KG1 (cell line): ENCODE measurements around the gene SIRT3.
"Not testable (repeated sequence)": the region's sequence is repeated elsewhere in the genome, so short reads cannot be mapped to it uniquely, and the experiment has no call there.

Experiments
- DNase-seq: peaks from one replicate; lab custom pipeline; 2025; lab: John Stamatoyannopoulos, UW

The SIRT3 gene

DNA sequence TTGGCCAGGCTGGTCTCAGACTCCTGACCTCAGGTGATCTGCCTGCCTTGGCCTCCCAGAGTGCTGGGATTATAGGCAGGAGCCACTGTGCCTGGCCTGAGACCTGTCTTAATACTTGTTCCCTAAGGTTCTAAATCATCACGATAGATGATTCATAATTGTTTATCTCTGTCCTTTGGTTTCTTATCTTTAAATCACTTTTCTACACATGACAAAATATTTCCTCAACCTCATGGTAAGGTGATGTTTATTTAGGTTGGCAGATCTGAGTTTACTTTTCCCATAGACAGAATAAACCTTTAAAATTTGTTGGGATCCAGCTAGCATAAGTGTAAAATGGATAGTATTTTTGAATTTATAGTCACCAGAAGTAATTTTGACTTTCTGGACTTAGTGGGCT lies 4.2 kb upstream of the SIRT3 start:
- DNase-seq: no peak

DNA sequence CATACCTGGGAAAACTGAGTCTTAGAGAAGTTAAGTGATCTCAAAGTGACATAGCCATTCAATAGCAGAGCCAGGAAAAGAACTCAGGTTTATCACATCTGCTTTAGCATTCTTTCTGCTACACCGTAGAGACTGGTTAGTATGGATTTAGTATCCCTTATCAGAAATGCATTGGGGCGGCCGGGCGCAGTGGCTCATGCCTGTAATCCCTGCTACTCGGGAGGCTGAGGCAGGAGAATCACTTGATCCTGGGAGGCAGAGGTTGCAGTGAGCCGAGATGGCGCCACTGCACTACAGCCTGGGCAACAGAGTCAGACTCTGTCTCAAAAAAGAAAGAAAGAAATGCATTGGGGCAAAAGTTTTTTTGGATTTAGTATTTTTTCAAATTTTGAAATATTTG lies 2.2 kb upstream of the SIRT3 start:
- not testable (repeated sequence) for DNase-seq

GRCh38 chr11:236774-237767 lies 929 bp upstream of the SIRT3 start, which contains the start of gene PSMD13:
TSS of gene PSMD13 (plus strand) at chr11:236976. CDS start at chr11:237050, 74 bp downstream.
- peak; percentile 73 for DNase-seq

DNA sequence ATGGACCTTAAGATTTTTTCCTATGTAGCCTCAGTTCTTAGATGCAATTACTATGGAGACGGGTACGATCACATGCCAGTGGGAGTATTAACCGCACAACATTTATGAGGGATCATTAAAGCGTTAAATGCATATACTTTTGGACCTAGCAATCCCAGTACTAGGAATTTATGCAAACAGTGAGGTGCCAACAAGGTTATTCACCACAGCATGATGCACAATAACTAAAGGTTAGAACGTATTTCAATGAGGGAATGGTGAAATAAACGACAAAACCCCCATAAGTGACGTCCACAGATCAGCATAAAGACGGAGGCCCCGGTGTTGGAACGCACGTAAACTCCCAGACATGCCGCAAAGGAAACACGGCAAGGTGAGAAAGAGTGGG lies 539 bp downstream of the SIRT3 start:
- no peak for DNase-seq

DNA sequence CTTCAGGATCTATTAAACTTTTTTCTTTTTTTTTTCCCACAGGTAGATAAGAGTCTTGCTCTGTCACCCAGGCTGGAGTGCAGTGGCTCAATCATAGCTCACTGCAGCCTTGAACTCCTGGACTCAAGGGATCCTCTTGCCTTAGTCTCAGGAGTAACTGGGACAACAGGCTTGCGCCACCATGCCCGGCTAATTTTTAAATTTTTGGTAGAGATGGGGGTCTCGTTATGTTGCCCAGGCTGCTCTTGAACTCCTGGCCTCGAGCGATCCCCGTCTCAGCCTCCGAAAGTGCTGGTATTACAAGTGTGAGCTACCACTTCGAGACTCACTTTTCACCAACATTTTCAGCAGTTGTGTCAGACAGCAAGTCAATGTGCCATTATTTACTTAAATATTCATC lies 962 bp downstream of the SIRT3 start:
- no peak for DNase-seq

- no peak for DNase-seq
These were observed 3.2 kb downstream of the SIRT3 start for GRCh38 chr11:232783-233565.

- no peak for DNase-seq
These were observed 5.7 kb downstream of the SIRT3 start for GRCh38 chr11:230431-230830.

DNA sequence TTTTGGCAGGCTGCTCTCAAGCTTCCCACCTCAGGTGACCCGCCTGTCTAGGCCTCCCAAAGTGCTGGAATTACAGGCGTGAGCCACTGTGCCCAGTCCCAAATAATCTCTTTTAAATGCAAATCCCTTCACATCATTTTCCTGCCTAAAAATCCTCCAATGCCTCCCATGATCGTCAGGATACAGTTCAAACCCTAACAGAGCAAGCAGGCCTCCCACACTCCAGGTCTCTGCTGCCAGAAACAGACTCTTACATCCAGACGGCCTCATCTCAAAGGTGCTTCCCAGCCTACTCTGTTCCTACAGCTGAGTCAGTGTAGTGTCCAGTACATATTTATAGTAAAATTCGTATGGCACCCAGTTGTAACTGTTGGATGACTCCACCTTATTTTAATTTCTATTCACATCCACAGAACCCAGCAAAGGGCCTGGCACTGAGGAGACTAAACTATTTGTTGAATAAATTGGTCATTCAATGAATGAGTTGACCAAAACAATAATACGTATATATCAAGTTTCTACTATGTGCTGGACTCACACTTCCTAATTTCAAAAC lies 8.2 kb downstream of the SIRT3 start:
- no peak for DNase-seq

DNA sequence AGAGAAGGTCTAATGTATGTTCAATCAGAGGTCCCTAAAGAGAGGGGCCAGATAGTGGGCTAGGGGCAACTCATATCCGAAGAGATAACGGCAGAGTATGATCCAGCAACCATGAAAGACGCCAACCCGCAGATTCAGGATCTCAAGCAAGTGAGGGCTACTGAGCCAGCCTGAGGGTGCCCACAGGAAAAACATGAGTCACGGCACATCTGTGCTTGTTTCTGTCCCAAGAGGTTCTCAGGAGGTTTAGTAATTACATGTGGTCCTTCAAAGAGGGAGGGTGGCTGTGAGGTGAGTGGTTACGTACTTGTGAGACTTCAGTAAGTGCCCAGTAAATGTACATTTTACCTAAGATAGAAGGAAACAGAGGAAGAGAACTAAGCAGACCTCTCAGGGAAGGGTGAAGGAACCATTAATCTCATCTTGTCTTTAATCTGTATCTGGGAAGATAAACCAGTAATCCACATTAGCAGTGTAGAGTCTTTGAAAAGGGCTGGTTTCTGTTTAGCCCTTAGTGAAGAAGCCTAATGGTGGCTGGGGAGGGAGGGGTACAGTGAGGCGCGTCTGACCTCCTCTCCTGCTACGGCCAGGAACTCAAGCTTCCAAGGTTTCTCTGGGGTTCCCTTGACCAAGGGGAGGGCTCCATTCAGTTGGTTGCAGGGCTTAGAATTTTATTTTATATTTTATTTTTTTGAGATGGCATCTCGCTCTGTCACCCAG lies 10.2 kb downstream of the SIRT3 start:
- no peak for DNase-seq

DNA sequence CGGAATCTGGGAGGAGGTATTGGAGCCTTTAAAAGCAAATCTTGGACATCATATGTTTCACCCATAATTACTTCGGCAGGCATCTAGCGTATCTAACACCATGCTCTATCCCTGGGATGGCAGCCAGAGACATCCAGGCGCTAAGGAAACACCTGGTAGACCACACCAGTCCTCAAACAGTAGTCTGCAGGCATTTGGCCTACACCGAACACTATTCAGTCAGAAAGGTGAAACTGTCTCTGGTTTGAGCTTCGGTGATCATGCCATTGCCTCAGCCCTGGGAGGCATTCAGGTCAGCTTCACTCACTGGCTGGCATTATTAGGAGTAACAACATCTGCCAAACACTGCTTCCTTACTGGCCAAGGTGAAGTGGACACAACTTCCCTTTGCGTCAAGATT lies 11.7 kb downstream of the SIRT3 start:
- no peak for DNase-seq

GRCh38 chr11:223884-224283 lies 12.3 kb downstream of the SIRT3 start:
- no peak for DNase-seq

DNA sequence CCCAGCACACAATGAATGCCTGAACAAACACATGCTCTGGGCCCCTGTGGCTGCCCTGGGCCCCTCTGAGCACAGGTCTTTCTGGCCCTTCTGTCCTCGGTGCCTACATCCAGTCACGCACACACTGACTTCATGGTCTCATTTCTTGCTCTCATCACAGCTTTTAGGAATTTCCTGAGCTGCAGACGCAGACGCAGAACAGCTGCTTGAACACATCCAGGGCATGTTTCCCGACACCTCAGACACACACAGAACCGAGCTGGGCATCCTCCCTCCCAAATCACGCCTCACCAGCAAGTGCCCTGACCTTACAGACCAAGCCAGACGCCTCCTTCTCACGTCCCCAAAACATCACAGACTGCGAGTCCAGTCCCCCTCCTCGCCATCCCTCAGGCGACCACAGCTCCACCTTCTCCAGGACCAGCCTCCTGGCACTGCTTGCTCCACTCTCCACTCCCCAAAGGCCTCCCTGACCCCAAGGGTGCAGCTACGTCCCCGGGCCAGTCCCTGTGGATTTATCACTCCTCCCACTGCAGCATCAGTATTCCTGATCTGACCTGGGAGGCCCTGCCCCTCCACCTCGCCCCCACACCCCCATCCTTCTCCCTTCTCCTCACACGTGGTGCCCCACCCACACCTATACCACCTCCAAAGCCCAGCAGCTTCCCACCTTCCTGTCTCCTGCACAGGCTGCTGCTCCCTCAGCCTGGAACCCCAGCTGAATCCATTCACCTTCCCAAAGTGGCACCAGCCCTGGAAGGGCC lies 12.9 kb downstream of the SIRT3 start:
- no peak for DNase-seq

DNA sequence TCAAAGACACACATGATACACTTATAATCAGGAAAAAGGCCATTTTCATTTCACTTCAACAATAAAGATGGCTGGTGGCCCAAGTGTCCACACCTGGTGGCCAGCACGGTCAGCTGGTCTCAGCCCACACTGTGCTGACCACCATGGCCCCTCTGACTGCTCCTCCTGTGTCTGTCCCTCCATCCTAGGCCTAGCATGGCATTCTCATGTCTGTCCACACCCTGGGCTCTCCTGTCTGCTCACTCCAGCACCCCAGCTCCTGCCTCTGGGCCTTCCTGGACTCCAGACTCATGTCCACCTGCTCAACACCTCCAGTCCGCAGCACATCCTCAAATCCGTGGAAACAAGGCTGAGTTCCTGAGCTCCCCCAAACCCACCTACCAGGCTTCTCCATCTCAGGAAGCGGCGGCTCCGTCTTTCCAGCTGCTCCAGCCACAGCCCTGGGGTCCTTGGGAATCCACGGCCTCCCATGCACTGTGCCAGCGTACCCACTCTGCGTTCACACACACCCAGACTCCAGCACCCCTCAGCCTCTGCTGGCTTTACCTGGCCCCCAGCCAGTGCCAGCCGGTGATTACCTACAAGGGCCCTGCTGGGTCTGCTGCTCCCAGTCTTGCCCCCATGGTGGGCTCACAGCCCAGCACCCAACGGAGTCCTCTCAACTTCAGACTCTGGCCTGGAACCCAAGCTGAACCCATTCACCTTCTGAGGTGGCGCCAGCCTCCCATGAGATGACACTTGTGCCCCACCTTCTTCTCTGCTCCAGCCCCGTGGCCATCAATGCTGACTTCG lies 13.9 kb downstream of the SIRT3 start:
- DNase-seq: no peak

DNA sequence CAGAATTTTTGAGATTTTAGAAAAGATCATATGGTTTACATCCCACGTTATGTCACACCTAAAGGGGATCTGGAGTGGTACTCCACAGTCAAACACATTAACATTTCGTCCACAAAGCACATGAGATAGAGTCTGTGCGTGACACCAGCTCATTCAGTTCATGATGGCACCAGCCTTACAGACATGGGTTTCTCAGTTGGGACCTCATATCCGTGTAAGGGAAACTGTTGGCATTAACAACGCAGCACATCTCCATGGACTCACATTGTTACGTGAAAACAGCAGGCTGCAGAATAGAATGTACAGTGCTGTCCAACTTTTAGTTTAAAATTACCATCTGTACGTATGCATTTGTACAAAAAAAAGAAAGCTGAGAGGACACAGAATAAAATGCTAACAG lies 14.6 kb downstream of the SIRT3 start:
- no peak for DNase-seq

- DNase-seq: not testable (repeated sequence)
These were observed 15.4 kb downstream of the SIRT3 start for GRCh38 chr11:220641-221215.

- DNase-seq: no peak
These were observed 17.1 kb downstream of the SIRT3 start for GRCh38 chr11:218815-219593.

GRCh38 chr11:217704-218103 lies 18.4 kb downstream of the SIRT3 start:
- no peak for DNase-seq

- DNase-seq: no peak
These were observed 19.8 kb downstream of the SIRT3 start for GRCh38 chr11:216081-216974.
